ENCODE data around the gene STING1.
"Not testable (repeated sequence)": the region's sequence is repeated elsewhere in the genome, so short reads cannot be mapped to it uniquely, and the experiment has no call there.

STING1 gene

DNA sequence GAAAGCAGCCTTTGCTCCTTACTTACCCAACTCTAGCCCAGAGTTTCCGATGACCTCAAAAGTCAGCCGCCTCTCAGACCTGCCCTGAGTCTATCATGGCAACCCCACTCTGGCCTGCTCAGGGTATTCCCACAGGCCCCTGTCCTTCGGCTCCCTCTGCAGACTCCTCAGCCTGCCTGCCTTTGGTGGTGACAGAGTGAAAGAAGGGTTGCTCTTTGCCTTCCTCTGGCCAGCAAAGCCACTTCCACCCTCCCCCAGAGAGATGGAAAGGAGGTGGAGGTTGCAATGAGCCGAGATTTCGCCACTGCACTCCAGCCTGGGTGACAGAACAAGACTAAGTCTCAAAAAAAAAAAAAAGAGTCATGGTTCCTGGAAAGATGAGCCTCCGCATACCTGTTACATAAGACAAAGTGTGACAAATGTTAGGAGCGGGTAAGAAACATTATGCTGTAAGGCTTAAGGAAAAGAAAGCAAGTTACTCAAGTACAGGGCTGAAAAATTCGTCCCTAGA lies 14.1 kb downstream of the STING1 start:
- DNase-seq (ENCODE audit: low read depth): no peak

DNA sequence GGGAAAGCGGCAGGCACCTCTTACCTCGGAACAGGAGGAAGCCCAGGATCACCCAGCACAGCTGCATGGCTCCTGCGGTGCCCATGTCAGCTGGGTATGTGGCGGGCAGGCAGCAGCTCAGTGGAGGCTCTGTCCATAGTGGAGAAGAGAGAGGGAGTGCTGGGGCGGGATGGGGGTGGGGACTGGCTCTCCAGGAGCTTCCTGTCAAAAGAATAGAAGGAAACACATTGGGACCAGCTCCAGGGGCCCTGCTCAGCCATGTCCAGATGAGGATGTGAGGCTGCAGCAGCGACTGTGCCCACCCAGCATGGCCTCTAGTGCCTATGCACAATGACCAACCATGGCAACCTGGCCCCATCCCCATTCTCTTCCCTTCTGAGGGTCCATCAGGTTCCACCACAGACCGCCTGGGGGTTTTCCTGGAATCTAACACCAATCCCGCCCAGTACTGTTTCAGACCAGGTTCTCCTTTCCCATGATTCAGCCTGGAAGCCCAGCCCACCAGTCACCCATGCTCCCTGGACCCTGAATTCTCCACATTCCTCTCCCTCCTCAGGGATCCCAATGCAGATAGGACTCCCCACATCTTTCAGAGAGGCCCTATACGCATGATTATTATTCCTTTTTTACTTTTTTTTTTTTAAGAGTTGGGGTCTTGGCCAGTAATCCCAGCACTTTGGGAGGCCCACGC lies 19.8 kb downstream of the STING1 start, which contains the start of gene ECSCR:
Gene ECSCR (minus strand): TSS at position 158 of the 691 bp plus-strand sequence. CDS start 73 bp downstream, at position 85.
- no peak for DNase-seq (ENCODE audit: low read depth)

DNA sequence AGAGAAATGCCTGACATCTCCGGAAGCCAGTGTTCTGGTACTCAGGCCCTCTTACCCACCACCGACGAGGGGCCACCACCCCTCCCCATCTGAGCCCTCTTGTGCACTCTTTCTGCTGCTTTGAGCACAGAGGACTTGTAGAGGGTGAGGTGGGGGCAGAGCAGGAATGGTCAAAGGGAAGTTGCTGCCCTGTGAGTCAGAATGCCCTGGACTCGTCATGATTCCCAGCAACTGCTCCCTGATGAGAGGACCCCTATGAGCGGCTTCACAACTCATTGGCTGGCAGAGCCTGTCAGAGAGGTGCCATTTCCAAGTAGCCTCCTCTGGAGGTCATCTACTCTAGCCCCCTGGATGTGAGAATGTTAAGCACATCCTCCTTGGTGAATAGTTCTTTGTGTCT lies 20.9 kb downstream of the STING1 start:
- DNase-seq (ENCODE audit: low read depth): no peak

DNA sequence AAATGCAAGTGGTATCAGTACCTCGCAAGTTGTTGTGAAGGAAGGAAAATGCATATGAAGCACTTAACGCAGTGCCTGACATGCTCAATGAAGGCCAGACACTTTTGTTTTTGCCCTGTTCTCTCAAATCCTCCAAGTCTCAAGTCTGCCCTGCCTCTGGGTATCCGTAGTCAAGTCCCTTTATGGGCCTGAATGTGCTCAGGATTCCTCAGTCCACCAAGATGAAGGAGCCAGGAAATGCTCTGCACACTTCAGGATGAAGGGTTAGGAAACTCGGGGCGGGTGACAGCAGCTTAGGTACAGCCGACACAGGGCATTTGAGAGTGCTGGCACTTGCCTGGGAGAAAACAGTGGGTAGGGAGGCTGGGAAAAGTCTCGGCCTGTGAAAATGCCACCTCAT lies 21.4 kb downstream of the STING1 start:
- no peak for DNase-seq (ENCODE audit: low read depth)

DNA sequence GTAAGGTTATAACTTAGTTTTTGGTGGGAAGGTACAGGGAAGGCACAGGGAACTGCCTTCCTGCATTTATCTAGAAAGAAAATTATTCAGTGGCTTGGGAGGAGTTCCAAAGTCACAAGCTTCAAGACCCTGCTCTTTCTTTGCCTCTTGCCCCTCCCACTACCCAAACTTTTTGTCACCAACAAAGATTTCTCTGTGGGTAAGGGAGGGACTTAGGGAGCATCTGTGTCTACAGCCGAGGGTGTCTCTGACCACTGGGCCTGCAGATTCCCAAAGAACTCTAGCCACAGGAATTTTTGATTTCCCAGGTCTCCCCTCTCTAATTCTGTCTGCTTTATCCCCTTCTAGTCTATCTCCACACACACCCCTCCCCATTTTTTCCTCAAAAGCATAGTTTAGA lies 22.1 kb downstream of the STING1 start:
- no peak for DNase-seq (ENCODE audit: low read depth)

DNA sequence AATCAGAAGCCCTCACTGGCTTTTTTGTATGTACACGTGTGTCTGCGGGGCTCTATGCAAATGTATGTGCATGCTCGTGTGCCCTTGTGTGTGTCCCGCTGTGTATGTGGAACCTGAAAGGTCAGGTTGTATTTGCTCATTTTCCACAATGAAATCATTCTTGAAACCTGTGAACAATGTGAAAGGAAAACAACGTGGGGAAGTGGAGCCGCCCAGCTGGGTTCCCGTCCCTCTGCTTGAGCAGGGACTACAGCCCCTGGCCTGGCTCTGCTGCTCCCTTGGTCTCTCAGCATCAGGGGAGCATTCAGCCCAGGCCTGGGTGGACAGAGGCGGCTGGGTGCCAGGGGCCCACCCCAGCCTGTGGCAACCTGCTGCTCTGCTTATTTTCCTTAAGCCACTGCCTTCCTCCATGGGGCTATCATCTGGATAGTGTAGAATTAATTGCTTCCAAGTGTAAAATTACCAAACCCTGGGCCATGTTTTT lies 23.1 kb downstream of the STING1 start:
- DNase-seq (ENCODE audit: low read depth): no peak

DNA sequence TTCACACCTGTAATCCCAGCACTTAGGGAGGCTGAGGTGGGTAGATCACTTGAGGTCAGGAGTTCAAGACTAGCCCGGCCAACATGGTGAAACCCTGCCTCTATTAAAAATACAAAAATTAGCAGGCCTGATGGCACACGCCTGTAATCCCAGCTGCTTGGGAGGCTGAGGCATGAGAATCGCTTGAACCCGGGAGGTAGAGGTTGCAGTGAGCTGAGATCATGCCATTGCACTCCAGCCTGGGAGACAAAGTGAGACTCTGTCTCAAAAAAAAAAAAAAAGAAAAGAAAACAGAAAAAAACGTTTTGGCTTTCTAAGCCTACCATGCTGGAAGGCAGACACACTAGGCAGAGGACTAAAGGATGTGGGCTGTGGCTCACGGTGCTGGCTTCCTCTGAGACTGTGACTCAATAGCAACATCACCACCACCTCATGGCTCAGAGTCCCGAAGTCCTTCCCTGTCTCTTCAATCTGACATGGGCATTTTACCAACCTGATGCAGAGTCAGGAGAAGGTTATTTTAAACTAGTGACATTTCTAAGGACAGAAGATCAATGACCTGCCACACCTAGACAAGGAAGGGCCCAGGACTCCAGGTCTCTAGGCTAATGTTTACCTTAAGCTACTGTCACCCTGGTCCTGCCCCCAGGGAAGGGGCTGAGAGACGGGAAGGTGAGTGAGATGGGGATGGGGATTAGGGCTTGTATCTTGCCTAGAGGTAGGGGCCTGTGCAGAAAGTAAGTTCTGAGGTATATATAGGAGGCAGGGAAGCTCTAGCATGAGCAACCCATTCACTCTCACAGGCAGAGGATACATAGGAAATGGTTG lies 23.8 kb downstream of the STING1 start:
- no peak for DNase-seq (ENCODE audit: low read depth)

DNA sequence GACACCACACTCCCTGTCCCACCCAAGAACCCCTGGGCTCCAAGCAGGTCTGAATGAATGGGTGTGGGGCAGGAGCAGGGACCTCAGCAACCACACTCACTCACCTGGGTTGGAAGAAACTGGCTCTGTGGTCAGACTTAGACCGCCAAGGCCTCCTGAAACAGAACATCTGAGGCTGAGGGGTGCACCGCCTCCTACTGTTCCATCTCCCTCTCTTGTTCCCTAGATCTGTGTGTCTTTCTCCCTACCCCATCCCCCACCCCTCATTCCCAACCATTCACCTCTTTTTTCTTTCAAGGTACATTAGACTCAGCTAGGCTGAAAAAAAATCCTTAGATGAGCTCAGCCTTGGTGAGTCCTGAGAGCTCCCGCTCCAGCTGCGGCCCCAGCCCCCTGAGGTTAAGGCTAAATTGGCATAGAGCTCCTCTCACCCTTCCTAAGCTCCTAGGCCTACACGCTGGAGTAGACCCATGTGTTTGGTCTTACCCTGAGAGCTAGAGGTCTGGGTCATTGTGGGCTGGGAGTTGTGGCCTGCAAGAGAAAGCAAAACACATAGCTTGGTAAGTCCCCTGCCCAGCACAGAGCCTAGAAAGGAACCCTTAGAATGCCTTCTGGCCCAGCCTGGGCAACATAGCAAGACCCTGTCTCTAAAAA lies 24.8 kb downstream of the STING1 start:
- DNase-seq (ENCODE audit: low read depth): no peak

DNA sequence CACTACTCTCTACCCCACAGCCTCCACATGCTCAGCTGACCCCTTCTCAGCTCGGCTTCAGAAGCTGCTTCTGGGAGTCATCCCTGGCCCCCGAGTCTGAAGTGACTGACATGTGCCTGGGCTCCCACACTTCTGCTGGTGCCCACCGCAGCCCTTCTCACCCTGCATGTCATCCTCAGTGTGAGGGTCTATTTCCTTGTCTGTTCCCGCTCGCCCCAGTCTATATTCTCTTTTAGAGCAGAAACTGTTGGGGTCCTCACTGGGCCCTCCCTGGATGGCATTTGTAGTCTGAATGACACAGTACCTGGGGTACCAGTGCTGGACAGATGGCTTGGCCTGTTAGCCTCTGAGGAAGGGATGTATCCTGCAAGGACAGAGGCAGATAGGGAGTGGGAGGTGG lies 25.3 kb downstream of the STING1 start:
- no peak for DNase-seq (ENCODE audit: low read depth)

DNA sequence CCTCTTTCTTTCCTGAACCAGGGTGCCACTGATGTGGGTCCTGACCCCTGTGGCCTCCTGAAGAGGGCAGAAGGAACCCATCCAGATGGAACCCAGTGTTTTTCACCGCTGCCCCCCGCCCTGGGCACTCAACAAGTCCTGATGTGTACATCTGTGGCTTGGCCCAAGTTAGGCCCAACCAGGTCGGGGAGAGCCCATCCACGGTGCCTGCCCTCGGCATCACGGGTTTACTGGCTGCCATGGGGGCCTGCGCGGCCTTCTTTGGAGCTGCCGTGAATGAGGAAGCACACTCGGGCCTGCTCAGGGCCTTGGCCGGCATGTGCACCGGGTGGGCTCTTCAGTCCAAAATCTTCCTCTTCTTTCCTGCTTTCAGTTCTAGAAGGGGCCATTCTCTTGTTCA lies 25.8 kb downstream of the STING1 start:
- no peak for DNase-seq (ENCODE audit: low read depth)

DNA sequence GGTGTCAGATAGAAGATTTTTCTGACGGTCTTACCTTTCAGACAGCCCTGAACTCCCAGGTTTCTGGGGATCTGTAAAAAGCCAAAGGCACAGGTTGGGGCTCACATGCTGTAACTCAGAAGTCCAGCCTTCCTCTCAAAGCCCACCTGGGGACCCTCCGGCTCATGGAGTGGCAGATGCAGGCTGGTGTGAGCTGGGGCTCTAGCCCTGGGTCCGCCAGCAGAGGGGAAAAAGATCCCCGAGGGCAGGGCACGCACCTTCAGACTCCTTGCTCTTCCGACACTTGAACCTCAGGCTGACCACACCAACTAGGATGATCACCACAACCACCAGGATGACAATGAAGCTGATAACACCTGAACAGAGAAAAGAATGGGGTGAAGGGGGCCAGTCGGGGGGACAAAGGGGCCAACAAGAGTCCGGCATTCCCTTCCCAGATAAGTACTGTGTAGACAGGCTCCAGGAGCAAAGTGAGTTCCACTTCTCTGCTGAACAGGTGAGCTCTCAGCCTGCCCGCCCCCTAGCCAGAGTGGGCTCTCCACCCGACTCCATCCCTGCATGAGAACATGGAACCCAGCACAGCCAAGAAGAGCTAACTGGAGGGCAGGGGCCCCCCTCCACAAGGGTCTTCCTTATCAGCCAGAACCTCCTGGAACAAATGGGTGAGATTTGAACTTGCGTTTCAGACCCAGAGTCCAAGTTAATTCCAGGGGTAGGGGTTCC lies 27.8 kb downstream of the STING1 start:
- DNase-seq (ENCODE audit: low read depth): no peak

DNA sequence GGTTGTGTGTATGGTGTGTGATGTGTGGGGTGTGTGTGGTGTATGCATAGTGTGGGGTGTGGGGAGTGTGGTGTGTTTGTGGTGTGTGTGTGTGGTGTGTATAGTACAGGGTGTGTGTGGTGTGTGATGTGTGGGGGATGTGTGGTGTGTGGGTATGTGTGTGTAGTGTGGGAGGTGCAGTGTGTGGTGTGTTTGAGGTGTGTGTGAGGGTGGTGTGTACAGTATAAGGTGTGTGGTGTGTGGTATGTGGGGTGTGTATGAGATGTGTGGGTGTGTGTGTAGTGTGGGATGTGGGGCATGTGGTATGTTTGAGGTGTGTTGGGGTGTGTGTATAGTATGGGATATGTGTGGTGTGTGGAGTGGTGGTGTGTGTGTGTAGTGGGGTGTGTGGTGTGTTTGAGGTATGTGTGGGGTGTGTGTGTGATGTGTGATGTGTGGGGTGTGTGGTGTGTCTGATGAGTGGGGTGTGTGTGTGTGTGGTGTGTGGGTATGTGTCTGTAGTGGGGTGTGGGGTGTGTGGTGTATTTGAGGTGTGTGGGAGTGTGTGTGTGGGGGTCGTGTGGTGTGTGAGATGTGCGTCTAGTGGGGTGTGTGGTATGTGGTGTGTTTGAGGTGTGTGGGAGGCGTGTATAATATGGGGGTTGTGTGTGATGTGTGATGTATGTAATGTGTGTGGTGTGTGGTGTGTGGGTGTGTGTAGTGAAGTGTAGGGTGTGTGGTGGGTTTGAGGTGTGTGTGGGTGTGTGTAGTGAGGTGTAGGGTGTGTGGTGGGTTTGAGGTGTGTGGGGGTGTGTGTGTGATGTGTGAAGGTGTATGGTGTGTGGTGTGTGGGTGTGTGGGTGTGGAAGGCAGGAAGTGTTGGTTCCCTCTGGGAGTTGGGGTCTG lies 28.6 kb downstream of the STING1 start:
- no peak for DNase-seq (ENCODE audit: low read depth)

DNA sequence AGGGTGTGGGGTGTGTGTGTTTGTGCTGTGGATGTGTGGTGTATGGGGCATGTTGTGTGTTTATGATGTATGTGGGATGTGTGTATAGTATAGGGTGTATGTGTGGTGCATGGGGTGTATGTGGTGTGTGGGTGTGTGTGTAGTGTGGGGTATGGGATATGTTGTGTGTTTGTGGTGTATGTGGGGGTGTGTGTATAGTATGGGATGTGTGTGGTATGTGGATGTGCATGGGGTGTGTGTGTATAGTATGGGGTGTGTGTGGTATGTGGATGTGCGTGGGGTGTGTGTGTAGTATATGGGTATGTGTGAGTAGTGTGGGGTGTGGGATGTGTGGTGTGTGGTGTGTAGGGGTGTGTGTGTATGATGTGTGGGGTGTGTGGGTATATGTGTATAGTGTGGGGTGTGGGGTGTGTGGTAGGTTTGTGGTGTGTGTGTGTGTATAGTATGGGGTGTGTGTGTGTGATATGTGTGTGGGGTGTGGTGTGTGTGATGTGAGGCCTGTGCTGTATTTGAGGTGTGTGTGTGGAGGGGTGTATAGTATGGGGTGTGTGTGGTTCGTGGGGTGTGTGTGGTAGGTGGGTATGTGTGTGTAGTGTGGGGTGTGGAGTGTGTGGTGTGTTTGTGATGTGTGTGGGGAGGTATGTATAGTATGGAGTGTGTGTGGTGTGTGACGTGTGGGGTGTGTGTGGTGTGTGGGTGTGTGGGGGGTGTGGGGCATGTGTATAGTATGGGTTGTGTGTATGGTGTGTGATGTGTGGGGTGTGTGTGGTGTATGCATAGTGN lies 30.5 kb downstream of the STING1 start:
- no peak for DNase-seq (ENCODE audit: low read depth)

DNA sequence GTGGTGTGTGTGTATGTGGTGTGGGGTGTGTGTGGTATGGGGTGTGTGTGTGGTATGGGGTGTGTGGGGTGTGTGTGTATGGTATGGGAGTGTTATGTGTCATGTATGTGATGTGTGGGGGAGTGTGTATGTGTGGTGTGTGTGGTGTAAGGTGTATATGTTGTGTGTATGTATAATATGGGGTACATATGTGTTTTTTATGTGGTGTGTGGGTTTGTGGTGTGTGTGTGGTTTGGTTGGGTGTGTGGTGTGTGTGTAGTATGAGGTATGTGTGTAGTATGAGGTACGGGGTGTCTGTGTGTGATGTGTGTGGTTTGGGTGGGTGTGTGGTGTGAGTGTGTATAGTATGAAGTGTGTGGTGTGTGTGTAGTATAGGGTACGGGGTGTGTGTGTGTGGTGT lies 31.4 kb downstream of the STING1 start:
- no peak for DNase-seq (ENCODE audit: low read depth)

DNA sequence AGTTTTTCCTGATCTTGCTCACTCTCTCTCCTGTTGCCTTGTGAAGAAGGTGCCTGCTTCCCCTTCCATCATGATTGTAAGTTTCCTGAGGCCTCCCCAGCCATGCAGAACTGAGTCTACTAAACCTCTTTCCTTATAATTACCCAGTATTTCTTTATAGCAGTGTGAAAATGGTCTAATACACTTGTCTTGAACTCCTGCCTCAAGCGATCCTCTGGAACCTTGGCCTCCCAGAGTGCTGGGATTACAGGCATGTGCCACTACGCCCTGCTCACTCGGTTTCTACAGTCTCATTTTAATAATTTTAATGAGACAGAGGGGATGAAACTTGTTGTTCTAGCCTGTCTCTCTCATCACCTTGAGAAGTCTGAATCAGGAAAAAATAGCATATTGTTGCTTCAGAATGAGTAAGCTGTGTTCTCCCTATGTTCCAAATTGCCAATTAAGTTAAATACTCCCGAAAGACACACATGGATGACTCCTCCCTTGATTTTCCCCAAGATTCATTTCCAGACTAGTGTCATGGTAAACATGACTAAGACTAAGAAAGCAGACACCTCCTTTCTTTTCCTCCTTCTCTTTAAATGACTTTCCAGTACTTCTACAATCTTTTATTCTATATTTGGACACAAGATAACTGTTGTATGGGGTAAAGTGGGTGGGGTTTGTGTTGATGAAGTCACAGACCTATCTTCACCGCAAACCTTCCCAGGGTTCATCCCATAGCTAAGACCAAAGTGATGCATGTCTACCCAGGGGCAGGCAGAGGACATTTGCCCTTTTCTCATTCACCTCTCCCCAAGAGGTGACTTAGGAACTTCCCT lies 35.4 kb downstream of the STING1 start:
- DNase-seq (ENCODE audit: low read depth): peak; percentile 15

DNA sequence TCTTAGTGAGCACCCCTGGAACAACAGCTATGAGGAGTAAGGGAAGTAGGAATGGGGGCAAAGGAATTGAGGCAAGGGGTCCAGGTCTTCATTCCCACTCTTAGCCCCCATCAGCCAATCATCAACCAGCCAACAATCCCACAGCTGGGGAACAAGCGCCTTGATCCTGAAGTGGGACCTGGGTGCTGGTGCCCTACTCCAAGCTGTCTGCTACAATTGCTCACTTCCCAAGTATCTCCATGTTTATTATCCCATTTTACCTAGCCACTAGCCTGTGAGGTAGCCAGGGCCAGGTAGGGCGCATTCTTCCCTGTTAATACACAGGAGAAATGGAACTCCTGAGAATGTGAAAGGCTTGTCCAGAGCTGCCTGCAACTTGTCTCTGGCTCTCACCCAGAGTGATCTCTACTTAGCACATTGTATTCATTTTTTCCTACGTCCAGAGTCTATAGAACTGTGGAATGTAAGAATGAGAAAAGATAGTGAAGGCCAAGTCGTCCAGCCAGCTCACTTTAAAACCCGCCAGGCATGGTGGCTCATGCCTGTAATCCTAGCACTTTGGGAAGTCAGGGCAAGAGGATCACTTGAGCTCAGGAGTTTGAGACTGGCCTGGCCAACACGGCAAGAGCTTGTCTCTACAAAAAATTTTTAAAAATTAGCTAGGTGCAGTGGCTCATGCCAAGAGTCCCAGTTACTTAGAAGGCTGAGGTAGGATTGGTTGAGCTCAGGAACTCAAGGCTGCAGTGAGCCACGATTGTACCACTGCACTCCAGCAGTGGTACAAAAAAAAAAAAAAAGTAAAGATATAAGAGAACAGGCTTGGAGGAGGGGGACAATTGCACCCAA lies 37.0 kb downstream of the STING1 start:
- no peak for DNase-seq (ENCODE audit: low read depth)

DNA sequence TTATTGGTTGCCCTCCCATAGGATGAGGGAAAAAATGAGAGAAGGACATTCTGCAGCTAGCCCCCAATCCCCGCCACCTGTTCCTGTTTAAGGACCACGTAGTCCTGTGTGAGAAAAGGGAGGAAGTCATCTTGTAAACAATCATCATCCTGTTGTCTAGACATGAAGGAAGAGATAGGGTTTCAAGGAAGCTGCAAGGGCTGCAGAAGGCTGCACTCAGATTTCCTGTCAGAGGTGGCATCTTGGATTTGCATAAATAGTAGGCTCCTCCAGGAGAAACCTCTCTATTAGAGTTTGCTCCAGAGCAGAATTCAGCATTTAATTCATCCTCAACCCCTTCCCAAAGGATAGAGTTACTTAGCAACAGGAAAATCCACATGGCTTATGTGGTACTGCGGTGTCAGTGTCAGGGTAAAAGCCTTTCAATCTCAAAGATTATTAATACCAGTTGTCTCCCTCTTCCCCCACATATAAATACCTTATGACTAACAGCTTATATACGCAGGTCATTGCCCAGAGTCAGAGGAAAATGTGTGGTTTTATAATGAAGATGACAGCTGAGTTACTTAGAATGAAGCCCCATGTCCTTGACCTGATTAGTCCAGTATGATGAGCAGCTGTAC lies 38.6 kb downstream of the STING1 start:
- peak; percentile 63 for DNase-seq (ENCODE audit: low read depth)

DNA sequence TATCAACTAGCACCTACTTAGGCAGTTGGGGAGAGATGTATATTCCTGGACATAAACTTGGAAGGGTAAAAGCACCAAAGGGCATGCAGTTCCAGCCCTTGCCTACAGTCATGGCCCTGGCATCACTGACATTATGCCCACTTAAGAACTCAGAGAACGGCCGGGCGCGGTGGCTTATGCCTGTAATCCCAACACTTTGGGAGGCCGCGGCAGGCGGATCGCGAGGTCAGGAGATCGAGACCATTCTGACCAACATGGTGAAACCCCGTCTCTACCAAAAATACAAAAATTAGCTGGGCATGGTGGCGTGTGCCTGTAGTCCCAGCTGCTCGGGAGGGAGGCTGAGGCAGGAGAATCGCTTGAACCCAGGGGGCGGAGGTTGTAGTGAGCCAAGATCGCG lies 42.1 kb downstream of the STING1 start:
- DNase-seq (ENCODE audit: low read depth): not testable (repeated sequence)
